Naive thymus-derived CD4-positive, alpha-beta T cell (primary cell): ENCODE data around the gene EDC4. TPM values are rescaled to one million over a fixed set of nuclear protein-coding genes. Genes with fewer than 3 reads are reported as not detected.
A peak's percentile ranks its signal among the peaks of the same experiment; 100 is the strongest.
"Not testable (repeated sequence)": the region's sequence is repeated elsewhere in the genome, so short reads cannot be mapped to it uniquely, and the experiment has no call there.

Experiments
- ATAC-seq: fragments of 150-1000 bp; cut with Tn5 transposase; 2 replicates; pipeline ENCODE4 v1.10.0; 2021; ENCODE audit warnings: mild to moderate bottlenecking, moderate library complexity
- CTCF ChIA-PET: fragments of 350-600 bp; sonication (Branson Sonifier 250); formaldehyde crosslinking; loops from one replicate; lab custom pipeline; 2021; ENCODE audit warnings: antibody characterized with exemption; lab: Charles Lee
- POLR2A ChIA-PET: fragments of 350-600 bp; sonication (Branson Sonifier 250); formaldehyde crosslinking; loops from one replicate; lab custom pipeline; 2021; ENCODE audit warnings: antibody characterized with exemption, inconsistent platforms; lab: Charles Lee
- DNase-seq, 9 donors: peaks; one replicate each; pipeline versions ENCODE4 v3.0.0 to v3.0.0-alpha.2; 2020 to 2022; ENCODE audit warnings: mixed read lengths in 1 of 9
- H3K27ac ChIP-seq: one replicate; pipeline ENCODE4 v1.7.0; 2013; ENCODE audit warnings: mild to moderate bottlenecking, low read depth, low read length, moderate library complexity
- H3K27me3 ChIP-seq, 2 donors: one replicate each; pipeline ENCODE4 v1.7.0; 2013; ENCODE audit warnings: low read length in 2 of 2, mild to moderate bottlenecking in 2 of 2, moderate library complexity in 2 of 2; ENCODE audit not compliant: control insufficient read depth in 2 of 2, insufficient read depth in 2 of 2
- H3K36me3 ChIP-seq, 3 experiments: 1 replicate in 2 of 3; 2 replicates in 1 of 3; pipeline ENCODE4 v1.7.0; 2013; ENCODE audit warnings: low read length in 3 of 3, mild to moderate bottlenecking in 3 of 3, moderate library complexity in 1 of 3; ENCODE audit not compliant: insufficient read depth in 3 of 3, control insufficient read depth in 2 of 3
- H3K4me1 ChIP-seq, 2 donors: one replicate each; pipeline ENCODE4 v1.7.0; 2013; ENCODE audit warnings: low read length in 2 of 2, mild to moderate bottlenecking in 2 of 2, moderate library complexity in 1 of 2; ENCODE audit not compliant: control insufficient read depth in 2 of 2, insufficient read depth in 2 of 2
- H3K4me3 ChIP-seq: 2 replicates; pipeline ENCODE4 v1.7.0; 2013; ENCODE audit warnings: mild to moderate bottlenecking, low read length
- H3K9me3 ChIP-seq, 3 experiments: 1 replicate in 2 of 3; 2 replicates in 1 of 3; pipeline ENCODE4 v1.7.0; 2013; ENCODE audit warnings: low read length in 3 of 3; ENCODE audit not compliant: control insufficient read depth in 2 of 3
- H3K27ac Mint-ChIP-seq, 9 donors: one replicate each; pipeline ENCODE4 v1.8.0; 2020 to 2022; ENCODE audit warnings: mixed read lengths in 9 of 9, mild to moderate bottlenecking in 8 of 9, moderate library complexity in 5 of 9, inconsistent platforms in 2 of 9
- H3K27me3 Mint-ChIP-seq, 5 donors: one replicate each; pipeline ENCODE4 v1.8.0; 2021 to 2022; ENCODE audit warnings: mixed read lengths in 5 of 5, mild to moderate bottlenecking in 1 of 5
- H3K36me3 Mint-ChIP-seq, 5 donors: one replicate each; pipeline ENCODE4 v1.8.0; 2020 to 2022; ENCODE audit warnings: mixed read lengths in 5 of 5, mild to moderate bottlenecking in 3 of 5, inconsistent platforms in 1 of 5
- H3K4me1 Mint-ChIP-seq, 7 donors: one replicate each; pipeline ENCODE4 v1.8.0; 2020 to 2022; ENCODE audit warnings: mixed read lengths in 7 of 7, mild to moderate bottlenecking in 3 of 7, inconsistent platforms in 1 of 7
- H3K4me3 Mint-ChIP-seq, 10 donors: one replicate each; pipeline ENCODE4 v1.8.0; 2020 to 2022; ENCODE audit warnings: mild to moderate bottlenecking in 10 of 10, mixed read lengths in 10 of 10, moderate library complexity in 6 of 10, inconsistent platforms in 2 of 10
- H3K9me3 Mint-ChIP-seq, 11 donors: one replicate each; pipeline ENCODE4 v1.8.0; 2020 to 2022; ENCODE audit warnings: mixed read lengths in 11 of 11, mild to moderate bottlenecking in 4 of 11, inconsistent platforms in 1 of 11, moderate library complexity in 1 of 11
- intact Hi-C, 2 donors: fragments of 100-400 bp; cut with micrococcal nuclease; formaldehyde crosslinking; loops; one replicate each; pipeline ENCODE4 v1.15.1; 2023
- polyA plus RNA-seq, 2 donors: library from polyadenylated mRNA; unstranded; fragments of 300-500 nt; fragmentation: Illumina TruSeq; gene quantifications; one replicate each; pipeline ENCODE4 v1.2.3, GENCODE V29; 2021
- total RNA-seq, 6 experiments: library from RNA in 5 of 6; stranded (reverse) in 5 of 6; gene quantifications; 1 replicate in 5 of 6; 2 replicates in 1 of 6; pipeline ENCODE4 v1.2.3 and lab custom pipeline; 2021 to 2026

The EDC4 gene
- total and polyA plus RNA-seq, 7 experiments from 2014 or later = 34.8 to 166 (median 122) TPM

- ChIA-PET POLR2A (interaction anchor here (0.6 to 0.9 kb wide), 3 partner anchors 9 to 111 kb away, joined by 3 read pairs; no protein-coding TSS in a partner anchor), CTCF (interaction anchor here (0.5 kb wide), 1 partner anchor 160 kb away, joined by 3 read pairs; no protein-coding TSS in a partner anchor)
- Mint-ChIP-seq H3K4me3 (peak overlapping the region in 1 of 10 donors; percentile 37), H3K9me3 (no peaks in the 10 kb centered on the region), H3K27me3 (no peaks in the 10 kb centered on the region), H3K27ac (peak overlapping the region in 4 of 9 donors; percentile 12 to 75 (median 42)), H3K36me3 (peaks cover 0 to 34% (median 8%) of the 10 kb centered on the region in 5 donors), H3K4me1 (peaks cover 2 to 23% (median 12%) of the 10 kb centered on the region in 7 donors)
- H3K4me1 ChIP-seq = no peaks in the 10 kb centered on the region
- H3K9me3 ChIP-seq = no peaks in the 10 kb centered on the region
- intact Hi-C loops = no loop called here
- no peak for ATAC-seq
- no peak overlapping the region for H3K27ac ChIP-seq
- peaks cover 2 to 35% (median 10%) of the 10 kb centered on the region in 3 experiments for H3K36me3 ChIP-seq
- no peak for DNase-seq
- H3K27me3 ChIP-seq = no peaks in the 10 kb centered on the region
- no peak overlapping the region for H3K4me3 ChIP-seq
These were observed 34.7 kb downstream of the EDC4 start for GRCh38 chr16:67907397-67908180.

GRCh38 chr16:67909056-67909742 lies 36.3 kb downstream of the EDC4 start:
- ChIA-PET CTCF (interaction anchor here (0.6 kb wide), 1 partner anchor 418 kb away, joined by 5 read pairs; no protein-coding TSS in a partner anchor), POLR2A (interaction anchor here (0.8 kb wide), 1 partner anchor 16 kb away, joined by 3 read pairs; the partner anchor contains the start of gene PSKH1)
- H3K9me3 ChIP-seq = no peaks in the 10 kb centered on the region
- H3K36me3 ChIP-seq = peaks cover 0 to 39% (median 10%) of the 10 kb centered on the region in 3 experiments
- Mint-ChIP-seq H3K4me1 (peaks cover 4 to 23% (median 15%) of the 10 kb centered on the region in 7 donors), H3K36me3 (peaks cover 0 to 32% (median 6%) of the 10 kb centered on the region in 5 donors), H3K27me3 (no peaks in the 10 kb centered on the region), H3K4me3 (peak overlapping the region in 1 of 10 donors; percentile 53), H3K9me3 (no peaks in the 10 kb centered on the region), H3K27ac (peak overlapping the region in 1 of 9 donors; percentile 56)
- H3K4me1 ChIP-seq = no peaks in the 10 kb centered on the region
- no peak overlapping the region for H3K4me3 ChIP-seq
- no peaks in the 10 kb centered on the region for H3K27me3 ChIP-seq
- intact Hi-C loops = no loop called here
- DNase-seq = no peak
- ATAC-seq = no peak
- no peak overlapping the region for H3K27ac ChIP-seq

- no peak overlapping the region for H3K27ac ChIP-seq
- Mint-ChIP-seq H3K27ac (peak overlapping the region in 1 of 9 donors; percentile 56), H3K4me1 (peaks cover 6 to 25% (median 20%) of the 10 kb centered on the region in 7 donors), H3K9me3 (no peaks in the 10 kb centered on the region), H3K27me3 (no peaks in the 10 kb centered on the region), H3K4me3 (peak overlapping the region in 2 of 10 donors; percentile 21 to 30), H3K36me3 (peaks cover 0 to 33% (median 5%) of the 10 kb centered on the region in 5 donors)
- no peaks in the 10 kb centered on the region for H3K9me3 ChIP-seq
- H3K27me3 ChIP-seq = no peaks in the 10 kb centered on the region
- H3K4me3 ChIP-seq = no peak overlapping the region
- CTCF ChIA-PET = interaction anchor here (0.7 kb wide), 1 partner anchor 898 kb away, joined by 3 read pairs; no protein-coding TSS in a partner anchor
- ATAC-seq = peak; percentile 52
- intact Hi-C loops = no loop called here
- no peaks in the 10 kb centered on the region for H3K4me1 ChIP-seq
- POLR2A ChIA-PET = no interaction called here
- DNase-seq = no peak
- H3K36me3 ChIP-seq = peaks cover 0 to 42% (median 10%) of the 10 kb centered on the region in 3 experiments
These were observed 37.3 kb downstream of the EDC4 start for GRCh38 chr16:67910158-67910557.

DNA sequence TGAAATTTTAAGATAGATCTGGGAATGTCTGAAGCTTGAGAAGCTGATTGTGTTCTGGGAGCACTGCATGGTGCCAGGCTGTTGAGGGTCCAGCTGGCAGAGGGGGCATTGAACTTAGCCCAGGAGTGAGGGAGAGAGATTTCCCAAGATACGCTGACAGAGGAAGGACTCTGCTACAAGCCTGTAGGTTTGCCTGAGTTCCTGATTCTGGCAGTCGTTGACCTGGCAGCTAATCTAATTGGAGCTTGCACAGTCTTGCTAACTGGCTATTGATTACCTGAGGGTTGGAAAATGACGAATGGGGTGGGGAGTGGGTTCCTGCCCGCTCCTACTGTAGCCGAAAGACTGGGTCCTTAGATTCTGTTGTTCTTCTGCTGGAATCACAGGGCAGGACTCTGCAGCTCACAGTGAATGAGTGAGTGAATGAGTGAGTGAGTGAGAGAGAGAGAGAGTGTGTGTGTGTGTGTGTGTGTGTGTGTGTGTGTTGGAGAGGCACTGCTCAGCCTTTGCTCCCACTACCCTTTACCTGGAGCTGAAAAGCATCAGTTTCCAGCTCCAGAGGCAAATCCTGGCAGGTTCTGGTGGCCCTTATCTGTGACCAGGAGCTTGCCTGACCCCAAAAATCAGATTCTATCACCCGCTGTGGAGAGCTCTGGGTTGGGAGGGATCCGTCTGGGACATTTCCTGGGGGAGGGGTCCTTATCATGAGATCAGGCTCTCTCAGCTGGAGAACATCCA lies 42.1 kb downstream of the EDC4 start:
- ChIA-PET CTCF (interaction anchor here (0.7 kb wide), 2 partner anchors 13 to 99 kb away, joined by 3 to 7 read pairs; no protein-coding TSS in a partner anchor), POLR2A (no interaction called here)
- H3K27ac ChIP-seq = no peak overlapping the region
- intact Hi-C loops = no loop called here
- no peaks in the 10 kb centered on the region for H3K27me3 Mint-ChIP-seq
- H3K4me1 Mint-ChIP-seq = peaks cover 21 to 44% (median 35%) of the 10 kb centered on the region in 7 donors
- H3K9me3 Mint-ChIP-seq = no peaks in the 10 kb centered on the region
- peak overlapping the region in 4 of 9 donors; percentile 18 to 57 (median 52) for H3K27ac Mint-ChIP-seq
- peaks cover 0 to 63% (median 1%) of the 10 kb centered on the region in 3 experiments for H3K36me3 ChIP-seq
- no peaks in the 10 kb centered on the region for H3K27me3 ChIP-seq
- H3K4me3 Mint-ChIP-seq = no peak overlapping the region
- H3K9me3 ChIP-seq = no peaks in the 10 kb centered on the region
- H3K4me1 ChIP-seq = no peaks in the 10 kb centered on the region
- no peak overlapping the region for H3K4me3 ChIP-seq
- no peak for ATAC-seq
- peaks cover 0 to 27% (median 0%) of the 10 kb centered on the region in 5 donors for H3K36me3 Mint-ChIP-seq
- DNase-seq = no peak

DNA sequence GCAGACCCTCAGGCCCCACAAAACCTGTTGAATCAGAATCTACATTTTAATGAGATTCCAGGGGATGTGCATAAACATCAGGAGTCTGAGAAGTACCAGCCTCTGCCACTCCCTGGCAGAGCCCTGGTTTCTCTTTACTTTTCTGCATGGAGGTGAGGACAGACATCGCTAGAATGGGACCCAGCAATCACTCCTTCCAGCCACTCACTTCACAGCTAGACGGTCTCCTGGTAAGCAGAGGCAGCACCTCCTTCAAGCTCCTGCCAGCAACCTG lies 42.6 kb downstream of the EDC4 start:
- H3K9me3 ChIP-seq, H3K4me3 Mint-ChIP-seq, intact Hi-C loops, H3K27ac ChIP-seq, H3K4me3 ChIP-seq, H3K4me1 ChIP-seq, H3K27me3 Mint-ChIP-seq, POLR2A ChIA-PET, H3K9me3 Mint-ChIP-seq, ATAC-seq, DNase-seq, H3K27me3 ChIP-seq: not testable (repeated sequence)
- peaks cover 0 to 61% (median 0%) of the 10 kb centered on the region in 3 experiments for H3K36me3 ChIP-seq
- peaks cover 22 to 41% (median 32%) of the 10 kb centered on the region in 7 donors for H3K4me1 Mint-ChIP-seq
- H3K36me3 Mint-ChIP-seq = peaks cover 0 to 27% (median 0%) of the 10 kb centered on the region in 5 donors
- CTCF ChIA-PET = interaction anchor here (0.7 kb wide), 1 partner anchor 12 kb away, joined by 3 read pairs; no protein-coding TSS in a partner anchor
- peak overlapping the region in 1 of 9 donors; percentile 72 for H3K27ac Mint-ChIP-seq
